ENCODE measurements around the gene RNPS1.
"Not testable (repeated sequence)": the region's sequence is repeated elsewhere in the genome, so short reads cannot be mapped to it uniquely, and the experiment has no call there.

RNPS1 gene

DNA sequence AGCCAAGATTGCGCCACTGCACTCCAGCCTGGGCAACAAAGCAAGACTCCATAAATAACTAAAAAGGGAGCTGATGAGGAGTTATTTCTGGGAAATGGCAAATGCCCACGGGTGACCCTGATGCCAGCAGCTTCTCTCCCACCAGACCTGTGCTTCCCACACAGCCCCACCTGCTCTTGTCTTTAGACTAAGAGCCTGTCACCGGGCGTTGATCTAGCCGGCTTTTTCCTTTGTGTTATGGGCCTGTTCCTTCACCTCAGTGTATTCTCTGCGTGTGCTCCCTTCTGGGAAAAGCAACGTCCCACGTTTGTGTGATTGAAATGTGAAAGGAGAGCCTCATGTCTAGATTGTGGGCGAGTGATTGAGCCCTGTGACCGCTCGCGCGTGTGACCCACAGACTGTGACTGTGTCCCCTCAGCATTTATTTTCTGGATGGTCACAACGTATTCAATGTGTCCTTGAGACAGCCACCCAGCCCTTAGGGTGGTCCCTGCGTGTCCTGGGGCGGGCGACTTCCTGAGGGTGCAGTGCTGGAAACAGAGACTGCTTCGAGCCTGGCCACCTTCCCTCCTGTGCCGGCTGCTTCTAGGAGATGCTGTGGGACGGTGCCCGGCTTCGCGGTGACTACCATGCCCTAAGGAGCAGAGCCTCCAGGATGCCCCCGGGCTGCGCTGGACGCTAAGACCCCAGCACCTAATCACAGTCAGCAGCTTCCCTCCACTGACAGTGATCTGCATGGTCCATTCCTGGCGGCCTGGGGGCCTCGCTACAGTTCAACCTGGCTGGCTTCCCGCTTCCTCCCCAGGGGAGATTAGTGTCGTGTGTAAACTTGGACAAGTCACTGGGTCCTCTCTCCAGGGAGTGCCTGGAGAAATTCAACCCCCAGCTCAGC is 7.8 kb upstream of the RNPS1 start:
- TF ChIP-seq, protein P1, sequence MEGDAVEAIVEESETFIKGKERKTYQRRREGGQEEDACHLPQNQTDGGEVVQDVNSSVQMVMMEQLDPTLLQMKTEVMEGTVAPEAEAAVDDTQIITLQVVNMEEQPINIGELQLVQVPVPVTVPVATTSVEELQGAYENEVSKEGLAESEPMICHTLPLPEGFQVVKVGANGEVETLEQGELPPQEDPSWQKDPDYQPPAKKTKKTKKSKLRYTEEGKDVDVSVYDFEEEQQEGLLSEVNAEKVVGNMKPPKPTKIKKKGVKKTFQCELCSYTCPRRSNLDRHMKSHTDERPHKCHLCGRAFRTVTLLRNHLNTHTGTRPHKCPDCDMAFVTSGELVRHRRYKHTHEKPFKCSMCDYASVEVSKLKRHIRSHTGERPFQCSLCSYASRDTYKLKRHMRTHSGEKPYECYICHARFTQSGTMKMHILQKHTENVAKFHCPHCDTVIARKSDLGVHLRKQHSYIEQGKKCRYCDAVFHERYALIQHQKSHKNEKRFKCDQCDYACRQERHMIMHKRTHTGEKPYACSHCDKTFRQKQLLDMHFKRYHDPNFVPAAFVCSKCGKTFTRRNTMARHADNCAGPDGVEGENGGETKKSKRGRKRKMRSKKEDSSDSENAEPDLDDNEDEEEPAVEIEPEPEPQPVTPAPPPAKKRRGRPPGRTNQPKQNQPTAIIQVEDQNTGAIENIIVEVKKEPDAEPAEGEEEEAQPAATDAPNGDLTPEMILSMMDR (IDR thresholded peaks at IDR 0.05; ENCODE audit: low read depth, low read length): no peak
- no peak for DNase-seq (ENCODE audit: extremely low read depth, low read depth)

DNA sequence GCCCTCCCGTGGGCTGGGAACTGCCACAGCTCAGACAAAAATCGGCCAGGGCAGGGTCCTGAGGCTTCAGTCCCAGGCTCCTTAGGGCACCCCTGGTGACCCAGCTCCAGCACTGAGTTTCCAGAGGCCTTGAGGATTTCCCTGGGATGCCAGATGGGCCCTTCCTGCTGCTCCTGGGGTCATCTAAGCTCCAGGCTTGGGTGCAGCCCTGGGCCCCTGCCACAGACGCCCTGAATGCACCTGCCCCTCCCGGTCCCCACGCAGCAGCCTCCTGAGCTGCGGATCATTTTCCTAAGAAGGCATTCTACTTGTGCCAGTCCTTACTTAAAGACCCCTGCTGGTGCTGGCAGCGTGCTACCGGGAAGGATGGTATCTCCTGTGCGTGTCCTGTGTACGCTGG is 6.0 kb upstream of the RNPS1 start:
- TF ChIP-seq, protein P1 (IDR thresholded peaks at IDR 0.05; ENCODE audit: low read depth, low read length): no peak
- no peak for DNase-seq (ENCODE audit: extremely low read depth, low read depth)

DNA sequence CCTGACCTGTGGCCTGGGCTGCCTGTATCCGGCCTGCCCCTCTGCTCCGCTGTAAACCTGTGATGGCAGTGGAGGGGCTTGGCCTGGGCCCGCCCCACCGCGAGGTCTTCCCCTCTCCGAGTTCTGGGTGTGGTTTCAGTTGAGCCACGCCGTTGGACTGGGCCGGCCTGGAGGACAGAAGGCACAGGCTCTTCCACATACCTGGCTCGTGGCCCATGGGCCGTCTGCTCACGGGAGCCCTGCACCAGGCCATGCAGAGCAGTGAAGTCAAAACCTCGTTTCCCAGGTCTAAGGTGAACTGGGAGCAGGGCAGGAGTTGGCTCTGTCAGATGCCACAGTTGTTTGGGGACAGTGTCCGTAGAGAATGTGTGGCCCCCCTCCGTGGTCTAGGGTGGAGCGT is 5.6 kb upstream of the RNPS1 start:
- DNase-seq (ENCODE audit: extremely low read depth, low read depth): no peak
- TF ChIP-seq, protein P1 (IDR thresholded peaks at IDR 0.05; ENCODE audit: low read depth, low read length): no peak

GRCh38 chr16:2271848-2272461 is 4.0 kb upstream of the RNPS1 start:
- TF ChIP-seq, protein P1 (IDR thresholded peaks at IDR 0.05; ENCODE audit: low read depth, low read length): no peak
- DNase-seq (ENCODE audit: extremely low read depth, low read depth): no peak

GRCh38 chr16:2270588-2271470 is 2.9 kb upstream of the RNPS1 start:
- TF ChIP-seq, protein P1 (IDR thresholded peaks at IDR 0.05; ENCODE audit: low read depth, low read length): no peak
- DNase-seq (ENCODE audit: extremely low read depth, low read depth): no peak

DNA sequence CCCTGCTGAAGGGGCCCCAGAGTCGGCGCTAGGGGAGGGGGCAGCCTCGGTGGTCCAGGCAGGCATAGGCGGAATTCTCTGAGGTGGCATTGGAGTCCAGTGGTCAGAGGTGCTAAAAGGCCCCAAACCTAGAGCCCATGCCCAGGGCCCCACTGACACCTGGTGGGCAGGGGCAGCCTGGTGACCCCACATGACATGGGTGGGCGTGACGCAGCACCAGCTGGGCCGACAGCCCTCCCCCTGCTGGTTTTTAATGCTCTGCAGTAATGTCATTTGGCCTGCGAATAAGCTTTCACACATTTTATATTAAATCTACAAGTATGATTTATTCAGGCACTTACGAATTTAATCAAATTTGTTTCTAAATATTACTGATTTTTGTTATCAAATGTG is 2.1 kb upstream of the RNPS1 start:
- TF ChIP-seq, protein P1 (IDR thresholded peaks at IDR 0.05; ENCODE audit: low read depth, low read length): no peak
- no peak for DNase-seq (ENCODE audit: extremely low read depth, low read depth)

- not testable (repeated sequence) for DNase-seq (ENCODE audit: extremely low read depth, low read depth)
Measured at GRCh38 chr16:2267505-2267912, 417 bp downstream of the RNPS1 start.

DNA sequence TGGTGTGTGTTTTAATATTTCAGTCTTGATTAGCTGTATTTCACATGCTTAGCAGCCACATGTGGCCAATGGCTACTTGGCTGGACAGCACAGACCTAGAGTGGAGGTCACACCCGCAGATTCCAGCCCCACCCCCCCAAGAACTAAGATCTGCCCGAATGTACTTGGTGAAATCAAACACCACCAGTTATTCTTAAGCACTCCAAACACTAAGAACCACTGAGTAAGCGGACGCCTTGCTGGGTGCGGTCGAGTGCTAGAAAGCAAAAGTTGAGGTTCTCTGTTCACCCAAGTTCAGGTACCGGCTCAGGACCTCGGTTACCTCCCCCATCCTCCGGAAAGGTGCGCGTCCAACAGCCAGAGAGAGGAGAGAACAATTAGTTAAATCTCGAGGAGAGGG is 1.0 kb downstream of the RNPS1 start:
- DNase-seq (ENCODE audit: extremely low read depth, low read depth): not testable (repeated sequence)

- not testable (repeated sequence) for DNase-seq (ENCODE audit: extremely low read depth, low read depth)
Measured at GRCh38 chr16:2263026-2263425, 4.9 kb downstream of the RNPS1 start.
